A549 (cell line): ENCODE data around the gene PRTG. TPM values are rescaled to one million over a fixed set of nuclear protein-coding genes. Genes with fewer than 3 reads are reported as not detected.

Experiments used
- ATAC-seq, 2 experiments: fragments of 200-7000 bp in 1 of 2; fragments of >200 bp in 1 of 2; cut with Nextera tagmentation in 1 of 2; cut with Tn5 transposase in 1 of 2; 3 replicates each; pipeline versions ENCODE4 v1.8.0 to v1.9.1; 2018 to 2020; ENCODE audit warnings: mild to moderate bottlenecking in 1 of 2, moderate library complexity in 1 of 2
- CTCF ChIA-PET: fragments of 300-600 bp; sonication (Branson Sonifier 250); formaldehyde crosslinking; extraction: SDS; loops from one replicate; lab custom pipeline; 2021; ENCODE audit warnings: antibody characterized with exemption, inconsistent platforms; lab: Yijun Ruan, JAX
- POLR2A ChIA-PET: fragments of 350-600 bp; formaldehyde crosslinking; extraction: SDS; loops from one replicate; lab custom pipeline; 2021; ENCODE audit warnings: antibody characterized with exemption, inconsistent platforms; lab: Yijun Ruan, JAX
- DNase-seq, 2 experiments: peaks; one replicate each; pipeline versions ENCODE4 v3.0.0 to v3.0.0-alpha.2; 2011 to 2016; ENCODE audit warnings: low read depth in 1 of 2, low spot score in 1 of 2
- FAIRE-seq: peaks from 2 replicates; lab custom pipeline; 2011; peaks lifted over from hg19 to GRCh38; lab: Jason Lieb, UNC
- H3K27ac ChIP-seq, 2 experiments: fragments of >200 bp; sonication (Bioruptor Twin); formaldehyde crosslinking; 3 replicates each; pipeline ENCODE4 v1.5.1; 2016 to 2017
- H3K4me1 ChIP-seq: fragments of >200 bp; sonication (Bioruptor Twin); formaldehyde crosslinking; 3 replicates; pipeline ENCODE4 v1.6.1; 2016
- H3K4me2 ChIP-seq: fragments of >200 bp; sonication (Bioruptor Twin); formaldehyde crosslinking; 3 replicates; pipeline ENCODE4 v1.6.1; 2016
- H3K4me3 ChIP-seq: fragments of >200 bp; sonication (Bioruptor Twin); formaldehyde crosslinking; 3 replicates; pipeline ENCODE4 v1.5.1; 2016
- H3K9me3 ChIP-seq: fragments of >200 bp; sonication (Bioruptor Twin); formaldehyde crosslinking; 3 replicates; pipeline ENCODE4 v1.6.1; 2016
- CEBPB ChIP-seq, 2 experiments: fragments of >200 bp in 1 of 2; sonication (Bioruptor Twin) in 1 of 2; formaldehyde crosslinking in 1 of 2; IDR thresholded peaks; 2 replicates each; pipeline ENCODE4 v1.6.1; 2012 to 2016
- CHD2 ChIP-seq: fragments of 150-350 bp; IDR thresholded peaks from 2 replicates; pipeline ENCODE4 v1.6.1; 2014; ENCODE audit warnings: low read length; ENCODE audit not compliant: partially characterized antibody
- EHF ChIP-seq: fragments of 250-450 bp; sonication (Bioruptor Pico); IDR thresholded peaks from 2 replicates; pipeline ENCODE4 v1.5.0; 2020; ENCODE audit warnings: mild to moderate bottlenecking
- EHMT2 ChIP-seq: fragments of 200-600 bp; sonication (generic); IDR thresholded peaks from 2 replicates; pipeline ENCODE4 v1.6.1; 2016; ENCODE audit warnings: antibody characterized with exemption, low read depth, mild to moderate bottlenecking, moderate library complexity
- EP300 ChIP-seq, 2 experiments: fragments of >200 bp; sonication (Bioruptor Twin); formaldehyde crosslinking; IDR thresholded peaks; 2 replicates in 1 of 2; 3 replicates in 1 of 2; pipeline ENCODE4 v1.6.1; 2016 to 2017
- HEYL ChIP-seq: fragments of 250-450 bp; sonication (Bioruptor Pico); IDR thresholded peaks from 2 replicates; pipeline ENCODE4 v1.8.0; 2021; ENCODE audit warnings: mild to moderate bottlenecking, moderate library complexity
- HOXB5 ChIP-seq: fragments of 250-450 bp; sonication (Bioruptor Pico); IDR thresholded peaks from 2 replicates; pipeline ENCODE4 v1.5.0; 2020; ENCODE audit warnings: mild to moderate bottlenecking, moderate library complexity
- JUNB ChIP-seq: fragments of >200 bp; sonication (Bioruptor Twin); formaldehyde crosslinking; IDR thresholded peaks from 2 replicates; pipeline ENCODE4 v1.6.1; 2016
- KDM5A ChIP-seq: fragments of 200-600 bp; sonication (generic); IDR thresholded peaks from 2 replicates; pipeline ENCODE4 v1.6.1; 2016; ENCODE audit warnings: antibody characterized with exemption, mild to moderate bottlenecking
- MYC ChIP-seq: IDR thresholded peaks from 2 replicates; pipeline ENCODE4 v1.6.1; 2012; ENCODE audit warnings: mild to moderate bottlenecking, inconsistent platforms, low read length, improper control_type of control experiment, borderline replicate concordance
- NPAS2 ChIP-seq: fragments of 250-450 bp; sonication (Bioruptor Pico); IDR thresholded peaks from 2 replicates; pipeline ENCODE4 v1.8.0; 2022; ENCODE audit warnings: mild to moderate bottlenecking, moderate library complexity, borderline replicate concordance
- NR3C1 ChIP-seq: fragments of >200 bp; sonication (Bioruptor Twin); formaldehyde crosslinking; IDR thresholded peaks from 3 replicates; pipeline ENCODE4 v1.6.1; 2017
- PHF8 ChIP-seq: fragments of 200-600 bp; sonication (generic); IDR thresholded peaks from 2 replicates; pipeline ENCODE4 v1.6.1; 2016; ENCODE audit warnings: low read depth, mild to moderate bottlenecking, antibody characterized with exemption, moderate library complexity, borderline replicate concordance
- POLR2AphosphoS2 ChIP-seq: conservative IDR thresholded peaks from 2 replicates; pipeline ENCODE4 v1.6.1; 2012; ENCODE audit warnings: low read length, improper control_type of control experiment, inconsistent platforms
- RFX5 ChIP-seq: fragments of 450-650 bp; IDR thresholded peaks from 2 replicates; pipeline ENCODE4 v1.7.1; 2014; ENCODE audit warnings: antibody characterized with exemption, mild to moderate bottlenecking, moderate library complexity
- RNF2 ChIP-seq: fragments of 200-600 bp; sonication (generic); IDR thresholded peaks from 2 replicates; pipeline ENCODE4 v1.6.1; 2016; ENCODE audit warnings: low read depth, mild to moderate bottlenecking, antibody characterized with exemption, moderate library complexity, borderline replicate concordance
- SMC3 ChIP-seq: fragments of >200 bp; sonication (Bioruptor Twin); formaldehyde crosslinking; IDR thresholded peaks from 3 replicates; pipeline ENCODE4 v1.6.1; 2018; ENCODE audit warnings: inconsistent platforms
- SREBF2 ChIP-seq: fragments of 450-650 bp; IDR thresholded peaks from 2 replicates; pipeline ENCODE4 v1.6.1; 2014; ENCODE audit warnings: mild to moderate bottlenecking, moderate library complexity
- ZC3H11A ChIP-seq: fragments of 450-650 bp; IDR thresholded peaks from 2 replicates; pipeline ENCODE4 v1.6.1; 2014; ENCODE audit warnings: antibody characterized with exemption, mild to moderate bottlenecking
- ZFP36 ChIP-seq: fragments of 450-650 bp; IDR thresholded peaks from 2 replicates; pipeline ENCODE4 v1.6.1; 2014; ENCODE audit warnings: borderline replicate concordance; ENCODE audit not compliant: partially characterized antibody
- WGBS: methylation state at CpG from one replicate; pipeline ENCODE4 v1.1.6; 2017; ENCODE audit errors: missing lambda C conversion rate; 5-methylcytosine and 5-hydroxymethylcytosine counted together
- polyA plus RNA-seq, 4 experiments: library from polyadenylated mRNA; depleted of rRNA in 3 of 4; stranded (reverse); fragments of >200 nt; fragmentation: RNase III in 1 of 4; extraction: RNeasy Plus Mini Kit Qiagen cat#74134 plus additional on column Dnase treatment in 1 of 4; gene quantifications; 2 replicates in 3 of 4; 3 replicates in 1 of 4; pipeline ENCODE4 v1.2.3, GENCODE V29; 2011 to 2017
- TF ChIP-seq, protein P1 (sequence below): fragments of 200-600 bp; sonication (generic); IDR thresholded peaks from 2 replicates; pipeline ENCODE4 v1.6.1; 2016; ENCODE audit warnings: antibody characterized with exemption, mild to moderate bottlenecking, moderate library complexity
- TF ChIP-seq, protein P2 (sequence below): fragments of >200 bp; sonication (Bioruptor Twin); formaldehyde crosslinking; IDR thresholded peaks from 3 replicates; pipeline ENCODE4 v1.5.1; 2016
- TF ChIP-seq, protein P3 (sequence below): IDR thresholded peaks from 2 replicates; pipeline ENCODE4 v1.6.1; 2012; ENCODE audit warnings: low read depth, borderline replicate concordance
- TF ChIP-seq, protein P4 (sequence below): fragments of 250-450 bp; sonication (Bioruptor Pico); IDR thresholded peaks from 2 replicates; pipeline ENCODE4 v1.5.0; 2021; ENCODE audit warnings: mild to moderate bottlenecking, moderate library complexity, borderline replicate concordance

PRTG gene
- polyA plus RNA-seq, 2 of the 4 experiments (the other 2 are of a cell fraction) = 5.5 to 10.7 TPM

DNA sequence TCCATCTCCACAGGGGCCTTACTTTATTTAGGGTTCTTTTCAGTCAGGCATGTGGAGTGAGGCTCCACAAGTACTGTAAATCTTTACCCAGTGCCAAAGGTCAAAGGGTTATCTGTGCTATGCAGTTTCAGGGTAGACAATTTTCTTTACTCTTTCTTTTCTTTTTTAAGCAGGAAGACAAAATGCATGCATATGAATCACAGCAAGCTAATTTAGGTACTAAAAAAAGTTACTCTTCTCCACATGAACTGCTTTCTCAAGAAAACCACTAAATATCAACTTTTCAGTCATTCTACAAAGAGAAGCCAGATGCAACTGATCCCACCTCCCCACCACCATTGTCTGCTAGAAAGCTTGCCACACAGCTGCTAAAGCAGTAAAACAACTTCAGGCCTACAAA is 81.5 kb downstream of the PRTG start:
- FAIRE-seq (no peak), DNase-seq (no peak), ATAC-seq (0 out of 6 replicates have a peak, but pooled peaks of 1 of the 2 experiments have one; percentile 28)
- no peak overlapping the region for H3K27ac ChIP-seq
- no peaks in the 10 kb centered on the region for H3K9me3 ChIP-seq
- peak overlapping the region; percentile 35; the same call in 1 of the 3 replicates for H3K4me2 ChIP-seq
- H3K4me3 ChIP-seq = no peak overlapping the region
- TF ChIP-seq EP300 (IDR thresholded peaks at IDR 0.05) (no peak), MYC (no peak), PHF8 (no peak), NPAS2 (CRISPR knock-in tag) (no peak), HEYL (CRISPR knock-in tag) (no peak), HOXB5 (no peak), CEBPB (IDR thresholded peaks at IDR 0.05) (no peak), SMC3 (no peak), POLR2AphosphoS2 (no peak), EHMT2 (no peak), CHD2 (no peak)
- TF ChIP-seq, protein P1, sequence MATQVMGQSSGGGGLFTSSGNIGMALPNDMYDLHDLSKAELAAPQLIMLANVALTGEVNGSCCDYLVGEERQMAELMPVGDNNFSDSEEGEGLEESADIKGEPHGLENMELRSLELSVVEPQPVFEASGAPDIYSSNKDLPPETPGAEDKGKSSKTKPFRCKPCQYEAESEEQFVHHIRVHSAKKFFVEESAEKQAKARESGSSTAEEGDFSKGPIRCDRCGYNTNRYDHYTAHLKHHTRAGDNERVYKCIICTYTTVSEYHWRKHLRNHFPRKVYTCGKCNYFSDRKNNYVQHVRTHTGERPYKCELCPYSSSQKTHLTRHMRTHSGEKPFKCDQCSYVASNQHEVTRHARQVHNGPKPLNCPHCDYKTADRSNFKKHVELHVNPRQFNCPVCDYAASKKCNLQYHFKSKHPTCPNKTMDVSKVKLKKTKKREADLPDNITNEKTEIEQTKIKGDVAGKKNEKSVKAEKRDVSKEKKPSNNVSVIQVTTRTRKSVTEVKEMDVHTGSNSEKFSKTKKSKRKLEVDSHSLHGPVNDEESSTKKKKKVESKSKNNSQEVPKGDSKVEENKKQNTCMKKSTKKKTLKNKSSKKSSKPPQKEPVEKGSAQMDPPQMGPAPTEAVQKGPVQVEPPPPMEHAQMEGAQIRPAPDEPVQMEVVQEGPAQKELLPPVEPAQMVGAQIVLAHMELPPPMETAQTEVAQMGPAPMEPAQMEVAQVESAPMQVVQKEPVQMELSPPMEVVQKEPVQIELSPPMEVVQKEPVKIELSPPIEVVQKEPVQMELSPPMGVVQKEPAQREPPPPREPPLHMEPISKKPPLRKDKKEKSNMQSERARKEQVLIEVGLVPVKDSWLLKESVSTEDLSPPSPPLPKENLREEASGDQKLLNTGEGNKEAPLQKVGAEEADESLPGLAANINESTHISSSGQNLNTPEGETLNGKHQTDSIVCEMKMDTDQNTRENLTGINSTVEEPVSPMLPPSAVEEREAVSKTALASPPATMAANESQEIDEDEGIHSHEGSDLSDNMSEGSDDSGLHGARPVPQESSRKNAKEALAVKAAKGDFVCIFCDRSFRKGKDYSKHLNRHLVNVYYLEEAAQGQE = no peak
- H3K4me1 ChIP-seq = peaks cover 9% of the 10 kb centered on the region
- POLR2A ChIA-PET = no interaction called here
- CTCF ChIA-PET = interaction anchor here (0.7 to 2.3 kb wide), 2 partner anchors 12 to 114 kb away, joined by 3 to 9 read pairs; no protein-coding TSS in a partner anchor

DNA sequence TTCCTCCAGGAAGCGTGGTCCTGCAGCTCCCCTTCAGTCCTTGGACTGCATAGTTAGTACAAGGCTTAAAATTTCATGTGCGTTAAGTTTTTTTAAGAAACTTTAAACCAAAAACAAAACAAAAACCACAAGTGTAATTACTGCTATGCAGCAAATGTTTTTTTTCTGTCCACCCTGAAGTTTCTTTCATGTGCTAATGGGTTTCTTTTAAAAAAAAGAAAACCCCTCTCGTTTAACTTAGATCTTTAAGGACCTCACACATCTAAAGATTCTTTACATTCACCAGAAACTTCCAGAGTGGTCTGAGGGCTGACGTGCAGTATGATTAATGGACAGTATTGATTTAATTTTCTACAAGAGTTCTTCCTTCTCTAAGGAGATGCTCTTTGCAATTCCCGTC is 82.8 kb downstream of the PRTG start:
- DNase-seq (no peak), FAIRE-seq (peak; percentile 36), ATAC-seq (no peak)
- ChIA-PET CTCF (interaction anchor here (1.0 to 4.5 kb wide), 4 partner anchors 11 to 115 kb away, joined by 3 to 36 read pairs (median 8); no protein-coding TSS in a partner anchor), POLR2A (no interaction called here)
- H3K4me1 ChIP-seq = peaks cover 10% of the 10 kb centered on the region
- 92% methylated on average over 5 of the region's 5 CpGs for WGBS
- no peak overlapping the region for H3K4me3 ChIP-seq
- H3K9me3 ChIP-seq = no peaks in the 10 kb centered on the region
- H3K4me2 ChIP-seq = no peak overlapping the region
- H3K27ac ChIP-seq = no peak overlapping the region
- TF ChIP-seq, protein P2, sequence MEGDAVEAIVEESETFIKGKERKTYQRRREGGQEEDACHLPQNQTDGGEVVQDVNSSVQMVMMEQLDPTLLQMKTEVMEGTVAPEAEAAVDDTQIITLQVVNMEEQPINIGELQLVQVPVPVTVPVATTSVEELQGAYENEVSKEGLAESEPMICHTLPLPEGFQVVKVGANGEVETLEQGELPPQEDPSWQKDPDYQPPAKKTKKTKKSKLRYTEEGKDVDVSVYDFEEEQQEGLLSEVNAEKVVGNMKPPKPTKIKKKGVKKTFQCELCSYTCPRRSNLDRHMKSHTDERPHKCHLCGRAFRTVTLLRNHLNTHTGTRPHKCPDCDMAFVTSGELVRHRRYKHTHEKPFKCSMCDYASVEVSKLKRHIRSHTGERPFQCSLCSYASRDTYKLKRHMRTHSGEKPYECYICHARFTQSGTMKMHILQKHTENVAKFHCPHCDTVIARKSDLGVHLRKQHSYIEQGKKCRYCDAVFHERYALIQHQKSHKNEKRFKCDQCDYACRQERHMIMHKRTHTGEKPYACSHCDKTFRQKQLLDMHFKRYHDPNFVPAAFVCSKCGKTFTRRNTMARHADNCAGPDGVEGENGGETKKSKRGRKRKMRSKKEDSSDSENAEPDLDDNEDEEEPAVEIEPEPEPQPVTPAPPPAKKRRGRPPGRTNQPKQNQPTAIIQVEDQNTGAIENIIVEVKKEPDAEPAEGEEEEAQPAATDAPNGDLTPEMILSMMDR = no peak
- TF ChIP-seq POLR2AphosphoS2 (no peak), JUNB (no peak), RFX5 (no peak), EHF (CRISPR knock-in tag) (no peak), HEYL (CRISPR knock-in tag) (no peak), EHMT2 (no peak), RNF2 (no peak), NR3C1 (no peak), ZFP36 (no peak), SREBF2 (no peak), KDM5A (no peak), ZC3H11A (no peak)
- TF ChIP-seq, protein P3, sequence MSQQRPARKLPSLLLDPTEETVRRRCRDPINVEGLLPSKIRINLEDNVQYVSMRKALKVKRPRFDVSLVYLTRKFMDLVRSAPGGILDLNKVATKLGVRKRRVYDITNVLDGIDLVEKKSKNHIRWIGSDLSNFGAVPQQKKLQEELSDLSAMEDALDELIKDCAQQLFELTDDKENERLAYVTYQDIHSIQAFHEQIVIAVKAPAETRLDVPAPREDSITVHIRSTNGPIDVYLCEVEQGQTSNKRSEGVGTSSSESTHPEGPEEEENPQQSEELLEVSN = no peak
- TF ChIP-seq, protein P4, sequence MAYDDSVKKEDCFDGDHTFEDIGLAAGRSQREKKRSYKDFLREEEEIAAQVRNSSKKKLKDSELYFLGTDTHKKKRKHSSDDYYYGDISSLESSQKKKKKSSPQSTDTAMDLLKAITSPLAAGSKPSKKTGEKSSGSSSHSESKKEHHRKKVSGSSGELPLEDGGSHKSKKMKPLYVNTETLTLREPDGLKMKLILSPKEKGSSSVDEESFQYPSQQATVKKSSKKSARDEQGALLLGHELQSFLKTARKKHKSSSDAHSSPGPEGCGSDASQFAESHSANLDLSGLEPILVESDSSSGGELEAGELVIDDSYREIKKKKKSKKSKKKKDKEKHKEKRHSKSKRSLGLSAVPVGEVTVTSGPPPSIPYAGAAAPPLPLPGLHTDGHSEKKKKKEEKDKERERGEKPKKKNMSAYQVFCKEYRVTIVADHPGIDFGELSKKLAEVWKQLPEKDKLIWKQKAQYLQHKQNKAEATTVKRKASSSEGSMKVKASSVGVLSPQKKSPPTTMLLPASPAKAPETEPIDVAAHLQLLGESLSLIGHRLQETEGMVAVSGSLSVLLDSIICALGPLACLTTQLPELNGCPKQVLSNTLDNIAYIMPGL (CRISPR knock-in tag) = no peak
- TF ChIP-seq, protein P1 = no peak
